Left lobe of liver (tissue), 2 donors: ENCODE results near the gene MED27. TPM values are rescaled to one million over a fixed set of nuclear protein-coding genes. Genes with fewer than 3 reads are reported as not detected.
"Not testable (repeated sequence)": the region's sequence is repeated elsewhere in the genome, so short reads cannot be mapped to it uniquely, and the experiment has no call there.

ENCODE experiments used
- ATAC-seq: fragments of 200-7000 bp; cut with Tn5 transposase; one replicate; pipeline ENCODE4 v1.9.1; 2020; ENCODE audit warnings: mild to moderate bottlenecking, moderate library complexity
- DNase-seq: peaks from one replicate; pipeline ENCODE4 v3.0.0-alpha.2; 2020; ENCODE audit warnings: low spot score
- total RNA-seq: library from RNA; stranded (reverse); gene quantifications from one replicate; pipeline ENCODE4 v1.2.1, GENCODE V29; 2021
- donor health status: DM: no; HTN: no; CAD: no; lungs with moderate emphysema.
- donor health status: DM: no; HTN: yes; CAD: no.

Gene MED27
- total RNA-seq, 1 donor from 2014 or later, result 4.8 TPM

DNA sequence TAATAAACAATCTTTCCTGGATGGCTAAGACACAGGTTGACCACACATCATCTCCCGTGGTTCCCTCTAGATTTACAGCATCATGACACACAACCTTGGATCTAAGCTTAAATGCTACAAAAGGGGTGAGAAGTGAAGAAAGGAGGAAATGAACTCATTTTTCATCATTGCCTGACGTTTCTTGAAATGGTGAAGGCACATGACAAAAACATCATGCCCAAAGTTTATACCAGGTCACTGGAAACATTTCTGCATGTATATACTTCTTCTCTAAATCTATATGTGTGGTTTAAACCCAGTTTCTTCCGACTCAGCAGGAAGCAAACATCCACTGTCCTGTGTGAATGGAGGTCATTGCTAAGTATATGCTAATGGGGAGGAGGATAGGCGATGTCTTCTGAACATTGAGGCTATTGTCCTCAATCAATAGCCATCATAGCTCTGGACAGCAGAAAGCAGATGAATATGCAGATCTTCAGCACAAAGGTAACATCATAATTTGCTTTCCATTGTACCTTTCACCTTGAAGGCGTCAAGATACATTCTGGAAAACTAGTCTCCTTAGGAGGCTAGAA is 137.4 kb downstream of the MED27 start:
- DNase-seq (no peak), ATAC-seq (no peak)

DNA sequence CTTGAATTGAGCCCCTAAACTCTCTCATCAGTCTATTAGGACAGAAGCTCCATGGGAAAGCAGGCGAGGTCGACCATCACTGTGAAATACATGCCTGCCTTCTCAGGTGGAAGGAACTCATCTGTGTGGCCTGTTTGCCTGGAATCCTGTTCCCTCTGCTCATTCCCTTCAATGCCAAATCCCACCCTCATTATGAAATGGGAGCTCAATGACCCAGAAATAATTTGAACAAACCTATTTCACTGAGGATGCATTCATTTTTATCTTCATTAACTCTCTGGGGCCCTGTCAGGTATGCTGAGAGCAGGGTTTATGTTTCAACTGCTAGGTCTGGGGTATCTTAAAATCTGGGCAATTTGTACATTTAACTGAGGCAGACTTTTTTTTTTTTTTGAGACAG is 142.2 kb downstream of the MED27 start:
- DNase-seq, result no peak
- ATAC-seq, result no peak

DNA sequence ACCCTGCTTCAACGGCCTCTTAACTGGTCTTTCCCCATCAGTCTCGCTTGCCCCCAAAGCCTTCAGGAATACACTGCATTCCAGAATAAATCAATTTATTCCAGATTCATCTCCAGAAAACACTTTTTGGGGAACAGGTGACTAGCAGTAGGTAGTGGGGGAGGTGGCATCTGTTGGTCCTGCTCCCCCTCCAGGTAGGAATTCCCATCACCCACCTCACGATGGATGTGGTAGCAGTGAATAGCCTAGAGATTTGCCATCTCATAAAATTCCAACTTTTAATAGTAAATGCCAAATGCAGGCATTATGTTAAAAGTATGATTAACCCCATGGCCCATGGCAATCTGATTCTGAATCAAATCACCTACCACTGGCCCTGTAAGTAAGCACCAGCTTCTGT is 142.7 kb downstream of the MED27 start:
- ATAC-seq (no peak), DNase-seq (no peak)

DNA sequence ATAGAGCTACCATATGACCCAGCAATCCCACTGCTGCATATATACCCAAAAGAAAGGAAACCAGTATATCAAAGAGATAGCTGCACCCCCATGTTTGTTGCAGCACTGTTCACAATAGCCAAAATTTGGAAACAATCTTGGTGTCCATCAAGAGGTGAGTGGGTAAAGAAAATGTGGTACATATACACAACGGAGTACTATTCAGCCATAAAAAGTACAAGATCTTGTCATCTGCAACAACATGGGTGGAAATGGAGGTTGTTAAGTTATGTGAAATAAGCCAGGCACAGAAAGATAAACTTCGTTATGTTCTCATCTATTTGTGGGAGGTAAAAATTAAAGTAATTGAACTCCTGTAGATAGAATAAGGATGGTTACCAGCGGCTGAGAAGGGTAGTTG is 145.0 kb downstream of the MED27 start:
- DNase-seq (no peak), ATAC-seq (no peak)

DNA sequence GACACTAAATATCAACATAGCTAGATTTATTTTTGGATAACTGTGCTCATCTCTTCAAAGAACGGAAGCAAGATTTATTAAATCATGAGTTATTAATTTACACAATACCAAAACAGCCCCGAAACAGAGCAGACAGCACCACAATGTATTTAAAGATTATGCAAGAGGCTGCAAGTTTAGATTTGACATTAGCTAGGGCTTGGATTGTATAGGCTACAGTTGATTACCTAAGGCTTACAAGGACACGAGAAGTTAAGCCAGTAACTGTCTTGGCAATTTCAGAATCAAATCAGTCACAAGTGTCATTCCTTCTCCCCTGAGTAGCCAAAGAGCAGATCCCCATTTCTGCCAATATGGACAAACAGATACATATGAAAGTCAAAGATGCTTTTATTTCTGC is 152.6 kb downstream of the MED27 start:
- ATAC-seq, result no peak
- no peak for DNase-seq

DNA sequence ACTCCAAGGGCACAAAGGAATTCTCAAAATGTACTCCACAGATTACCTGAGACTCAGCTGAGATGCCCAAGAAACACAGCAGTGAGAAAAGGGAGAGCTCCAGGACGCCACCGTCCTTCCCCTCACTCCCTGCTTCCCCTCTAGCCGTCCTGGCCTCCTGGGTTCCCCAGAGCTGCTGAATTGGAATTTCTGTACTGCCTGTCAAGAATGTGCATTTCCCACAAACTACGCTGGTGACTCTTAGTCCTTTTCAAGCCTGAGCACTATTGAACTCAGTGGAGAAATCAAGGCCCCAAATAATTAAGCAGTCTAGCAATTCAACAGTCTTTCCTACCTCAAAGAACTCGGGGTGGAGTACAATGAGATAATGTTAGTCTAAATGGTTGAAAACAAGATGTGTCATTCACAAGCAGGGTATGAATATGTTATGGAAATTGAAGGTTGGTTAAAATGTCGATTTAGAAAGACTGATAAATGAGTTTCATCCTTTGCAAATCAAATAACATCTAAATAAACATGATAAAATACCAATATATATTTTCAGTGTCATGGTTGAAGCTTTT is 153.2 kb downstream of the MED27 start:
- no peak for ATAC-seq
- no peak for DNase-seq

DNA sequence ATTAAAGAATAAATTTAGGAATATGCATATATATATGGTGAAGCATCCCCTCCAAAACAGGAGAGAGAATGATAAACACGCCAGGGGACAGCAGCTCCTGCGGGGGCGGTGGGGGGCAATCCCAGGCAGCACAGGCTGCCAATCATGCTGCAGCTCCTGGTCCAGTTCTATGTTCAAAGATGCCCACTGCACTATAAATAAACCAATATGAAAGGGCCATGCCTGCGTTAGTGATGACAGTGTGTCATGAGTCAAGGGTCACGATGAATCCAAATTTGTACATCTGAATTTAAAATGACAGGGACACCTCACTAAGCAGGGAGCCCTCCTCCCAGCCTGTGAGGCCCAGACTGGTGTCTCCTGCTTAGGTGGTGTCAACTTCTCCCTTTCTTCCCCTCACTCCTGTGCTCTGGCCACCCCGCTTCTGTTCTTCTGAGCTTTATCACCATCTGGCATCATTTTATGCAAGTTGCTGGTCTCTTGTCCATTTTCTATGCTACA is 153.9 kb downstream of the MED27 start:
- no peak for ATAC-seq
- DNase-seq, result no peak

DNA sequence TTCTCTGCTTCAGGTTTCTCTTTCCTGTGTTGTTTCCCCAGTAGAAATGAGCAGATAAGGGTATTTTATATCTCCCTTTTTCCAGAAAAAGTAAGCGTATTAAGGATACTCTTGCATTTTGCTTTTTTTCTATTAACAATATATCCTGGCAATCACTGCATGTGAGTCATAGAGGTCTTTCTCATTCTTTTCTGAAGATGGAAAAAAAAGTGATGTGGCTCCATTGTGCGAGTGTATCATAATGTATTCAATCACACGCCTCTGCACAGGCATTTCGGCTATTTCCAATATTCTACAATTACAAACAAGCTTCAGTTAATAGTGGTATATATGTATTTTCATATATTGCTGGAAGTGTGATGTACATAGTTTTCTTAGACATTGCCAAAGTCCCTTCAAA is 155.9 kb downstream of the MED27 start:
- DNase-seq (no peak), ATAC-seq (no peak)

DNA sequence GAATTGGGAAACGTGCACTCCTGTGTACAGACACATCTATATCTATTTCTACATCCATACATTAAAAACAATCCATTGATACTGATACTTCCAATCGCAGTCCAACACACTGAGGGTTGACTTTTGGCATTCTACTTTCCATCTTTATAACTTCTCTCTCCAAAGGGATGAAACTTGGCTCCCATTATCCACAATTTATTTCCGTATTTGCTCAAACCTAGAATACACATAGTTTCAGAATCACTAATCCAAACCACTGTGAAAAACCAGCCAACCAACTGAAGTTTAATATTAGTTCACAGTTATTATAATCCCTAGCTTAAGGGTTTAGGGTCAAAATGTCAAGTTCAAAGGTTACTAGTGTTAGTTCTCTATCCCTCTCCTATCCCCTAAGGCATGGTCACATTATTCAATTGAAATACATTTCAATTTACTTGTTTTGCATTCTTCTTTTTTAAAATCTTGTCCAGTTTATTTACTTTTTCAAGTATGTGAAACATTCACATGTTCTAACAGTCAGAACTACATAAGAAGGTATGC is 156.5 kb downstream of the MED27 start:
- ATAC-seq, result no peak
- no peak for DNase-seq

DNA sequence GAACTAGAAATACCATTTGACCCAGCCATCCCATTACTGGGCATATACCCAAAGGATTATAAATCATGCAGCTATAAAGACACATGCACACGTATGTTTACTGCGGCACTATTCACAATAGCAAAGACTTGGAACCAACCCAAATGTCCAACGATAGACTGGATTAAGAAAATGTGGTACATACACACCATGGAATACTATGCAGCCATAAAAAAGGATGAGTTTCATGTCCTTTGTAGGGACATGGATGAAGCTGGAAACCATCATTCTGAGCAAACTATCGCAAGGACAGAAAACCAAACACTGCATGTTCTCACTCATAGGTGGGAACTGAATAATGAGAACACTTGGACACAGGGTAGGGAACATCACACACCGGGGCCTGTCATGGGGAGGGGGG is 158.0 kb downstream of the MED27 start:
- not testable (repeated sequence) for ATAC-seq, DNase-seq

DNA sequence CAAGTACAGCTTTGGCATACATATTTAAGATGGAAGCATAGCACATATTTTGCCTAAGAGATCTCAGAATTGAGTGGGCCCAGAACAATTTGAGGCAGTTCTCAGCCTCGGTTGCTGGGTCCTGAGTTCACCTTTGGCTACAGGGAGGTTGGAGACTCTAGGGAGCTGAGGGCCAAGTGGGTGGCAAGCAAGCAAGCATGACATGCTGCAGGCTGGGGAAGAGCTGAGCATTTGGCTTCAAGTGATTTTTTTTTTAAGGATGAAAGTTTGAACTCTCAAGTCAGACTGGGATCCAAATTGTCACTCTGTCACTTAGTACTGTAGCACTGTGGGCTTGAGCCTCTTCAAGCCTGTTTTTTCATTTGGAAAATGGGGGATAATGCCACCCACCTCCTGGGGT is 160.5 kb downstream of the MED27 start:
- DNase-seq, result no peak
- ATAC-seq, result no peak

DNA sequence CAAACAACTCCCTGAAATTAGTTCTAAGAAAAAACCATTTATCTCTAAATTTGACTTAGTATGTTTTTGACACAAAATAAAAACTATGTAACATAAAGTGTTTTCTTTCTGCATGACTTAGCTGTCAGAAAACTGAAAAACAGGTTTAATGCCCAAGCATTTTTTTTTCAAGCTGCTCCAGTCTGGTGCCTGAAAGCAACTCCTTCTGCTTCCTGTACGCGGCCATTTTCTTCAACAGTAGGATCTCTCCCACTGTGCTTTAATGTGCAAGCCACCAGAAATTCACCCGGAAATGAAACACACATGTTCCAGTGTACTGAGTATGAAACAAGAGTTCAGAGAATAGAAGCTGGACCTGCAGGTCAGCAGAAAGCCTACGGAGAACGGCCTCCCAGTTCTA is 161.2 kb downstream of the MED27 start:
- no peak for DNase-seq
- no peak for ATAC-seq

DNA sequence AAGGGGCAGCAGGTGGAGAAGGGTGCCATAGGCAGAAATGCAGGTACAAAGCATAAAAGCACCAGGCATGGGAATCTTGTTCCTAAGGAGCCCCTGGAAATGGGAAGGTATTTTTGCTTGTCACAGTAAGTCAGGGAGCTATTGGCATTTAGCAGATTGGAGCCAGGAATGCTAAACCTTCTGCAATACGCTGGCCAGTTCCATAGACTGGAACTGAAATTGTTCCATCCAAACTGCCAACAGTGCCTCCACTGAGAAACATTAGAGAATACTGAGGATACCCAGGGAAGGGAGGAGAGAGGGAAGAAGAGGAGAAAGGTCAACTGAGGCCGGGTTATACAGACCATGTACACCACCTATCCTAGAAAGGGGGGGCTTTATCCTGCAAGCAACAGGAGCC is 162.7 kb downstream of the MED27 start:
- no peak for DNase-seq
- ATAC-seq, result no peak

DNA sequence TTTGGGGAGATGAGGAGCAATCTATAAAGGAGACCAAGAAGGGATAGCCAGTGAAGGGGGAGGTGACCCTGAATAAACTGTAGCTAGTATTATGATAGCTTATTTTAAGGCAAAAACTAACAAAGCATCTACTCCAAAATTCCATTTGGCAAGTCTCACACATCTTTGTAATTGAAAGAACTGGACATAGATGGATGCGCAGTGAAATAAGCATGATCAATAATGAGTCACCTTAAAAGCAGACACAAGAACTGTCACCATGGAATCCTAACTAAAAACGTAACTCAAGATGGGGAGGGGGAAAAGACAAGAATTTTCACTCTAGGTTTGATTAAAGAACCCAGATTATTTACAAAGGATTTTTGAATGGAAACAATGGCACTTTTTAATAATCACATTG is 164.5 kb downstream of the MED27 start:
- ATAC-seq (no peak), DNase-seq (no peak)

DNA sequence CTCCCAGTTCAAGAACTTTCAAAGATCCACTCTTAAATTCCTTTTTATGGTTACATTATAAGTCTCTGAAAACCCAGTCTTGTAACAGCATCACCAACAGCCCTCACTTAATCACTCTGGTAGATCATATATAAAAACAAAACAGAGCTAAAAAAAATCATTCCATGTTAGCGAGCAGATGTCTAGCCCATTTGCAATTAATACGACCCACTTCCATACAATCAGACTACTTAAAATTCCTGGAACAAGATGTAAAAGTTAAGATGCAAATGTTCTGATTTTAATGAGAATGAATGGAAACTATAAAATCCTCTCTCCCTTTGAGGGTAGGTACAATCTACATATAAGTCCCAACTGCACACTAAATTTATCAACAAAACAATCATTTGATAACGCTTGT is 167.0 kb downstream of the MED27 start:
- no peak for ATAC-seq
- no peak for DNase-seq

DNA sequence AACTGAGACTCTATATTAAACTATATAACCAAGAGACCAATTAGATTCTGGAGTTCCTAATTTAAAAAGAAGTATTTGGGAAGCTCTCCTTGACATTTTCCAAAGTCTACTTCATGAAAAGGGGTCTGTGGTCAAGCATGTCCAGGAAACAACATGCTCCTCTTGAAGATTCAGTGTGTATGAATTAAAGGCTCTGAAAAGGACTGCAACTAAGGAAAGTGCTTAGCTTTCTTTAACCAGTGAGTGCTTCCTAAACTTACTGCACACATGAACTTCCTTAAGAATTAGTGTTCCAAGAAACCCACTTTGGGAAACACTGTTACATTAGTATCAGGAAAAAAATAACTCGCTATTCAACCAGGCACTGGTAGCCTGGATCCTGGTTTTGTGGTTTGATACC is 167.6 kb downstream of the MED27 start:
- no peak for DNase-seq
- ATAC-seq, result no peak

DNA sequence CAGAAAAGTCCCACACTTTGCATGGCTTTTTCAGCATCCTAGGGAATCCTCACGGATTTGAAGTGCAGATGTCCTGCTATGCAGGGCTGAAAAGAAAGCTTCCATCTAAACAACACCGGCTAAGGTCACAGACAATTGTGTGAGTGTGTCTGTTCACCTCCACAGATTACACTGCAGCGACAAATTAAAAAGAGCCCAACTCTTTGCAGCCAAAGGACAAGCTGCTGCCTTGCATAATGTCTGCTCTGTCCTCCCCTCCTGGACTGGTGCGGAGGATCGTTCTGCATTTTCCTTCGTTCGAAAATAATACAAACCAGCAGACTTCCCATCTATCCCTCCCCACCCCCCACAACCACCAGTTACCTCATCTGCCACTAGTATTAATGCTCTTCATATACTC is 169.1 kb downstream of the MED27 start:
- ATAC-seq, result no peak
- no peak for DNase-seq

DNA sequence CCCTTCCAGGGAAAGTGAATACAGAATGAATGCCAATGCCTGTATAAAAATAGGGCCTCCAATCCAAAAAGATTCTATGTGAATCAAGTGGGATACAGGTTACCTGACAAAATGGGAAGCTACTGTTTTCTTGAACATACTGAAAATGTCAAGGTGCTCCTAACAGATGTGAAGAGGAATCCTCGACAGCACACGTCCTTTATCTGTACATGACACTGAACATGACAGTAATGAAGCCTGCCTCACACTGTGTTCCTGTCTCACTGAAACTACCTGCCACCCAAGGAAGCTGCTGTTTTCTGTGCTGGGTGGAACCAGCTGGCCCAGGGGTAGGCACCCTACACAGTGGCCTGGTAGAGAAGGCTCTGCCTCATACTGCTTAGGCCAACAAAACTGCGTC is 174.5 kb downstream of the MED27 start:
- no peak for ATAC-seq

DNA sequence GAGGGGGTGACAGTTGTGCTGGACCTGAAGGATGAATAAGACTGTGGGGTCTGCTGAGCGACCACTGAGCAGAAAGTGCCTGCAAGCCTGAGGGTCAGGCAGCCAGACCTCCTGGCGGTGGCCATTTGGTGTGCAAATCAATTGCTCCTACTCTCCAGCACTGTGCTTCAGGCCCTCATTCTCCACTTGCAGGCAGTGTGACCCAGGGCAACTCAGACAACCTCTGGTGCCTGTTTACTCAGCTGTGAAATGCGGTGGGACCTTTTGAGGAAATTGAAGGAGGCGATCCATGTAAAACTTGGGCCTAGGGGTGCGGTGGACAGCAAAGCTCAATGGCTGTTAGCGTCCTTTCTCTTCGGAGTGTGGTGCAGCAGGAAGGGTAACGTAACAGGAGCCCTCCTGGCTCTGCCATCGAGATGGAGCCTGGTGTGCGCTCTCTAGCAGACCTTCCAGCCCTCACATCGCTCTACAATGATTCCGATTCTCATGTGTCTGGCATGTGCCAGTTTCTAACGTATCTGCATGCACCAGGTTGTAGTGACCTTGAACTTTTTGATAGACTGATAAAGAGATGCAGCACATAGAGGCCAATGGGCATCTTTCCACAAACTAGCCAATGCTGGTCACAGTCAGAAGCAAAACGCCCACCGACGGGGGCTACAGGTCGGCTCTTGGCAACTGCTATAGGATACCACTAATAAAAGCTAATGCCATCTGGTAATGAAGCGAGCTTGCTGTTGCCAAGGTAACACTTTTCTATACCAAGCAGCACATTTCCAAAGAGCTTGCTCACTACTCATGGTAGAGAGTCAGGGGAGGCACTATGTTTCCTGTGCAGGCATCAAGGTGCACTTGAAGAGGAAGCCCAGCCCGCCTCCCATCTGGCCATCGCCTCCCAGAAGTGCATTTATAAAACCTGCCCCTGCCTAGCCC is 180.1 kb downstream of the MED27 start:
- ATAC-seq (no peak), DNase-seq (no peak)

More for the DNA sequence above, 174.5 kb downstream of the MED27 start:
- no peak for DNase-seq

DNA sequence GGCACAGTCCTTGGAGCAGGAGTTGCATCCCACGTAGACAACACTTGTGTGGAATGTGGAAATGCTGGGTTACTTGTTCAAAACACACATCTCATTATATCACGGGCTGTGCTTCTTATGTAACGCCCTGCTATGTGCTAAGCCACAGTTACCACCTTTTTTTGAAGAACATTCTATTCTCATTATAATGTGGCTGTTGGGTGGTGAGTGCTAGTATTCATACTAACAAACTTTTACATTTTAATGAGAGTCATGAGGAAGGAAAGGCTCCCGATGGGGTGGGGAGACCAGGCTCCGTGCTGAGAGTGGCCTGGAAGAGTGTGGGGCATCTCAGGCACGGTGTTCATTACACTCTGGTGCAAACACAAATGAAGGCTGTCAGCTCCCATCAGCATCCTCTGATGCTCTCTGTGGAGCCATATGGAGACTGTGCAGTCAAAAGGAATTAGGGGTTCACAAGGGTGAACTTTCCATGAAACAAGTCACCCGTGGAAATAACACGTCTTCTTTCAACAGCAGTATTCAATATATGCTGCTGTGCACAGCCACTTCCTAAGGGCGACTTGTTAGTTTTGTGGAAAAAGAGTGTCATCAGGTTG is 186.7 kb downstream of the MED27 start:
- ATAC-seq (no peak), DNase-seq (no peak)

DNA sequence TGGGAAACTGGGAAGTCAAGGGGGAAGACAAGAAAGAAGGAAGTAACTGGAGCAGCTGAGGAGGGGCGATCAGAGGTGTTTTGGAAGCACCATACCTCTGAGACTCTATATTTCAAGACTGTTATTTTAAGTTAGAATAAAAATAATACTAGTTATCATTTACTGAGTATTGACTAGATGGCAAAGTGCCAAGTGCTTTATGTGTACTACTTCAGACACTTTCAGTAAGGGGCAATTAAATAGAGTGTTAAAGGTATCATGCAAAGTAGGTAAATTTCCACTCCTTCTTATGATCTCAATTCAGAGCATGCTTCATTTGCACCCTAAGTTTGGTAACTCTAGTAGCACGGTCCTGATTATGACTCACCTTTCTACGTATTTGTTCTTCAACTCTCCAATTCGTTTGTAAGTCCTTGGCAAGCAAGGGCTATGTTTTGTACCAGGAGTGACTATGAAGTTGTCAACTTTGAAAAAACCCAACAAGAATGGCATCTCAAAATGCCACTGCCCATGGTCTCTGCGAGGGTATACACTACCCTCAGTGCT is 187.4 kb downstream of the MED27 start:
- no peak for ATAC-seq
- no peak for DNase-seq
